ENCODE measurements around the gene TMEM119. TPM values are rescaled to one million over a fixed set of nuclear protein-coding genes. Genes with fewer than 3 reads are reported as not detected.

Gene TMEM119
- total and polyA plus RNA-seq, 2 experiments from 2014 or later: 54.4 to 69.7 TPM

DNA sequence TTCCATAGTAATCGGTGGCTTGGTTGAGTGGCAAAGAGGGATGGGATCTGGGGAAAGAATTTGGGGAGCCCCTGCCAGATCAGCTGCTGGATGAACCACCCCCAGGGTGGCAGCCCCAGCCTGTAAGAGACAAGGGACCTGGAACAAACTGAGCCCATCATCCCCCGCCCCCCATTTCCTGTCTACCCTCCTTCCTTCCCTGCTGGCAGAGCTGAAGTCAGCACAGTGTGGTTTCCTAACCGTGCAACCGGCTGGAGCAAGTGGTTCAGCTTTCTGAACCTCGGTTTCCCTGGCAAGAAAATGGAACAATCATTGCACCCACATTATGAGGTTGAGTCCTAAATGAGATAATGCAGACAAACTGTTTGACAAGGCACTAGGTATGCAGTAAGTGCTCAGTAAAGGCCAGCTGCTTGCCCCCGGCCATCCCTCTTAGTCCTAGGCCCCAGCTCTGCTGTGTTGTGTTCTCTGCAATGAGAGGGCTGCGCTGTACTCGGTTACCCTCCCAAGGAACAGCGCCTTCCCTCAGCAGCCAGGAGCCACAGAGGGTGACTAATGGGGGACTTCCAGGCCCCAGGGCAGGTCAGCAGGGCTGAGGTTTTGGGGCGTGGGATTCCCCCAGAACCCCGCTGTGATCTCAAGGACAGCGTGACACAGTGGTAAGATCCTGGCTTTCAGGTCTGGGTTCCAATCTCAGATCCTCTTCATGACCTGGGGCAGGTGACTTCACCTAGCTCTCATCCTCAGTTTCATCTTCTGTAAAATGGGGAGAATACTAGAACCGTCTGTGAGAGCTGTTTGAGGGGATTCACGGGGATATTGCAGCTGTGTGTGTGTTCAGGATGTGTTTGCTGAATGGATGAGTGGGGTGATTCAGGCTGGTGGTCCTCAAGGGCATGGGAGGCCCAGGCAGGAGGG lies 19.3 kb upstream of the TMEM119 start:
- Histone ChIP-seq H3K79me2 (no peaks in the 10 kb centered on the region), H3K27ac (no peak overlapping the region), H3K9me2 (replicated peaks; ENCODE audit: insufficient read depth) (no peaks in the 10 kb centered on the region), H3K4me2 (no peak overlapping the region), H4K20me1 (ENCODE audit: insufficient read depth, poor library complexity, severe bottlenecking) (no peaks in the 10 kb centered on the region), H3K27me3 (no peaks in the 10 kb centered on the region), H3K4me3 (no peak overlapping the region), H3K9me3 (ENCODE audit: low read depth) (no peaks in the 10 kb centered on the region), H3K36me3 (replicated peaks; ENCODE audit: insufficient read depth, low read depth) (no peaks in the 10 kb centered on the region), H3K4me1 (ENCODE audit: insufficient read depth) (no peaks in the 10 kb centered on the region), H2AFZ (no peak overlapping the region)
- no peak for DNase-seq (ENCODE audit: low spot score)
- TF ChIP-seq, protein P1, sequence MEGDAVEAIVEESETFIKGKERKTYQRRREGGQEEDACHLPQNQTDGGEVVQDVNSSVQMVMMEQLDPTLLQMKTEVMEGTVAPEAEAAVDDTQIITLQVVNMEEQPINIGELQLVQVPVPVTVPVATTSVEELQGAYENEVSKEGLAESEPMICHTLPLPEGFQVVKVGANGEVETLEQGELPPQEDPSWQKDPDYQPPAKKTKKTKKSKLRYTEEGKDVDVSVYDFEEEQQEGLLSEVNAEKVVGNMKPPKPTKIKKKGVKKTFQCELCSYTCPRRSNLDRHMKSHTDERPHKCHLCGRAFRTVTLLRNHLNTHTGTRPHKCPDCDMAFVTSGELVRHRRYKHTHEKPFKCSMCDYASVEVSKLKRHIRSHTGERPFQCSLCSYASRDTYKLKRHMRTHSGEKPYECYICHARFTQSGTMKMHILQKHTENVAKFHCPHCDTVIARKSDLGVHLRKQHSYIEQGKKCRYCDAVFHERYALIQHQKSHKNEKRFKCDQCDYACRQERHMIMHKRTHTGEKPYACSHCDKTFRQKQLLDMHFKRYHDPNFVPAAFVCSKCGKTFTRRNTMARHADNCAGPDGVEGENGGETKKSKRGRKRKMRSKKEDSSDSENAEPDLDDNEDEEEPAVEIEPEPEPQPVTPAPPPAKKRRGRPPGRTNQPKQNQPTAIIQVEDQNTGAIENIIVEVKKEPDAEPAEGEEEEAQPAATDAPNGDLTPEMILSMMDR (IDR thresholded peaks at IDR 0.05; ENCODE audit: poor library complexity): no peak
- TF ChIP-seq EZH2phosphoT487 (IDR thresholded peaks at IDR 0.05; ENCODE audit: low read depth, severe bottlenecking, unreplicated experiment) (no peak), EZH2 (IDR thresholded peaks at IDR 0.05; ENCODE audit: borderline replicate concordance) (no peak)
- WGBS (ENCODE audit: low lambda C conversion rate, missing lambda C conversion rate): 88% methylated on average over 14 of the region's 14 CpGs

DNA sequence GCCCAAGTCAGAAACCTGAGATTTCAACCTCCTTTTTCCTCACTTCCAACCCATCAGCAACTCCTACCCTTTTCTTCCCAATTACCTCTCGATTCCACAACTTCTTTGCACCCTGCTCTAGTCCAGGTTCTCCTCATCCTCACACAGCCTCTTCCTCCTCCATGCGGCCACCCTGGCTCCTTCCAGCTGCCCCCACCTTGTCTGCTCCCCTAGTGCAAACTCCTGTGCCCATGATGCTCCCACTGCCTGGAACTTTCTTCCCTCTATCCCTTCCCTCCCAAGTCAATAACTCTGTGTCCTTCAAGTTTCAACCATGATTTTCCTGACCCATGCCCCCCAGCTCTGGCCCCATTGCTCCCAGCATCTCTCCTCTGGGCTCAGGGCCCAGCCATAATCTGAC lies 18.5 kb upstream of the TMEM119 start:
- no peak overlapping the region for H3K27ac ChIP-seq
- no peaks in the 10 kb centered on the region for H3K9me2 ChIP-seq (replicated peaks; ENCODE audit: insufficient read depth)
- no peaks in the 10 kb centered on the region for H3K79me2 ChIP-seq
- H3K4me3 ChIP-seq: no peak overlapping the region
- TF ChIP-seq, protein P1 (IDR thresholded peaks at IDR 0.05; ENCODE audit: poor library complexity): no peak
- TF ChIP-seq EZH2phosphoT487 (IDR thresholded peaks at IDR 0.05; ENCODE audit: low read depth, severe bottlenecking, unreplicated experiment) (no peak), EZH2 (IDR thresholded peaks at IDR 0.05; ENCODE audit: borderline replicate concordance) (no peak)
- no peaks in the 10 kb centered on the region for H3K9me3 ChIP-seq (ENCODE audit: low read depth)
- no peak overlapping the region for H3K4me2 ChIP-seq
- H2AFZ ChIP-seq: no peak overlapping the region
- H3K27me3 ChIP-seq: no peaks in the 10 kb centered on the region
- H4K20me1 ChIP-seq (ENCODE audit: insufficient read depth, poor library complexity, severe bottlenecking): no peaks in the 10 kb centered on the region
- 100% methylated on average over 2 of the region's 2 CpGs for WGBS (ENCODE audit: low lambda C conversion rate, missing lambda C conversion rate)
- H3K36me3 ChIP-seq (replicated peaks; ENCODE audit: insufficient read depth, low read depth): no peaks in the 10 kb centered on the region
- no peaks in the 10 kb centered on the region for H3K4me1 ChIP-seq (ENCODE audit: insufficient read depth)
- no peak for DNase-seq (ENCODE audit: low spot score)

DNA sequence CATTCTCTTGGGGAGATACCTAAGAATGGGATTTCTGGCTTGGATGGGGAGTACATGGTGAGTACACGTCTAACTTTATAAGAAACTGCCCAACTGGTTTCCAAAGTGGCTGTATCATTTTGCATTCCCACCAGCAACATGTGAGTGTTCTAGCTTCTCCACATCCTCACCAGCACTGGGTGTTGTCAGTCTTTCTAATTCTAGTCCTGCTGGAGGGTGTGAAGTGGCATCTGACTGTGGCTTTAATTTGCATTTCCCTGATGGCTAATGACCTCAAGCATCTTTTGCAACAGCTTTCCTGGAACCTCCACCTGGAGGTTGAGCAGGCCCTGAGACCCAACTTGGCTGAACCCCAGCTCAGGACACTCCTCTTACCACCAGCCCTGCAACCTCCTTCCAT lies 18.0 kb upstream of the TMEM119 start:
- H3K27ac ChIP-seq: no peak overlapping the region
- 93% methylated on average over 1 of the region's 1 CpG for WGBS (ENCODE audit: low lambda C conversion rate, missing lambda C conversion rate)
- H3K9me3 ChIP-seq (ENCODE audit: low read depth): no peaks in the 10 kb centered on the region

More for the DNA sequence above, 18.0 kb upstream of the TMEM119 start:
- Histone ChIP-seq H2AFZ (no peak overlapping the region), H3K4me1 (ENCODE audit: insufficient read depth) (no peaks in the 10 kb centered on the region), H3K79me2 (no peaks in the 10 kb centered on the region), H3K36me3 (replicated peaks; ENCODE audit: insufficient read depth, low read depth) (no peaks in the 10 kb centered on the region), H3K4me3 (no peak overlapping the region), H4K20me1 (ENCODE audit: insufficient read depth, poor library complexity, severe bottlenecking) (no peaks in the 10 kb centered on the region), H3K9me2 (replicated peaks; ENCODE audit: insufficient read depth) (no peaks in the 10 kb centered on the region), H3K4me2 (no peak overlapping the region), H3K27me3 (no peaks in the 10 kb centered on the region)
- no peak for TF ChIP-seq EZH2 (IDR thresholded peaks at IDR 0.05; ENCODE audit: borderline replicate concordance)
- TF ChIP-seq, protein P1 (IDR thresholded peaks at IDR 0.05; ENCODE audit: poor library complexity): no peak
- no peak for TF ChIP-seq EZH2phosphoT487 (IDR thresholded peaks at IDR 0.05; ENCODE audit: low read depth, severe bottlenecking, unreplicated experiment)
- no peak for DNase-seq (ENCODE audit: low spot score)
